ENCODE results near the gene REEP2.
"Not testable (repeated sequence)": the region's sequence is repeated elsewhere in the genome, so short reads cannot be mapped to it uniquely, and the experiment has no call there.

REEP2 gene

GRCh38 chr5:138466125-138466899, 27.5 kb downstream of the REEP2 start:
- DNase-seq (ENCODE audit: low read depth): peak; percentile 36

DNA sequence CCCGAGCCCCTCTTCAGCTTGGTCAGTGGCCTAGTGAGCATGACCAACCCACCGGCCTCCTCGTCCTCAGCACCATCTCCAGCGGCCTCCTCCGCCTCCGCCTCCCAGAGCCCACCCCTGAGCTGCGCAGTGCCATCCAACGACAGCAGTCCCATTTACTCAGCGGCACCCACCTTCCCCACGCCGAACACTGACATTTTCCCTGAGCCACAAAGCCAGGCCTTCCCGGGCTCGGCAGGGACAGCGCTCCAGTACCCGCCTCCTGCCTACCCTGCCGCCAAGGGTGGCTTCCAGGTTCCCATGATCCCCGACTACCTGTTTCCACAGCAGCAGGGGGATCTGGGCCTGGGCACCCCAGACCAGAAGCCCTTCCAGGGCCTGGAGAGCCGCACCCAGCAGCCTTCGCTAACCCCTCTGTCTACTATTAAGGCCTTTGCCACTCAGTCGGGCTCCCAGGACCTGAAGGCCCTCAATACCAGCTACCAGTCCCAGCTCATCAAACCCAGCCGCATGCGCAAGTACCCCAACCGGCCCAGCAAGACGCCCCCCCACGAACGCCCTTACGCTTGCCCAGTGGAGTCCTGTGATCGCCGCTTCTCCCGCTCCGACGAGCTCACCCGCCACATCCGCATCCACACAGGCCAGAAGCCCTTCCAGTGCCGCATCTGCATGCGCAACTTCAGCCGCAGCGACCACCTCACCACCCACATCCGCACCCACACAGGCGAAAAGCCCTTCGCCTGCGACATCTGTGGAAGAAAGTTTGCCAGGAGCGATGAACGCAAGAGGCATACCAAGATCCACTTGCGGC, 28.2 kb downstream of the REEP2 start:
- DNase-seq (ENCODE audit: low read depth): no peak

- DNase-seq (ENCODE audit: low read depth): no peak
Measured at GRCh38 chr5:138467711-138468132, 28.9 kb downstream of the REEP2 start.

GRCh38 chr5:138468133-138468965, 29.5 kb downstream of the REEP2 start:
- no peak for DNase-seq (ENCODE audit: low read depth)

GRCh38 chr5:138468966-138469539, 30.2 kb downstream of the REEP2 start:
- no peak for DNase-seq (ENCODE audit: low read depth)

DNA sequence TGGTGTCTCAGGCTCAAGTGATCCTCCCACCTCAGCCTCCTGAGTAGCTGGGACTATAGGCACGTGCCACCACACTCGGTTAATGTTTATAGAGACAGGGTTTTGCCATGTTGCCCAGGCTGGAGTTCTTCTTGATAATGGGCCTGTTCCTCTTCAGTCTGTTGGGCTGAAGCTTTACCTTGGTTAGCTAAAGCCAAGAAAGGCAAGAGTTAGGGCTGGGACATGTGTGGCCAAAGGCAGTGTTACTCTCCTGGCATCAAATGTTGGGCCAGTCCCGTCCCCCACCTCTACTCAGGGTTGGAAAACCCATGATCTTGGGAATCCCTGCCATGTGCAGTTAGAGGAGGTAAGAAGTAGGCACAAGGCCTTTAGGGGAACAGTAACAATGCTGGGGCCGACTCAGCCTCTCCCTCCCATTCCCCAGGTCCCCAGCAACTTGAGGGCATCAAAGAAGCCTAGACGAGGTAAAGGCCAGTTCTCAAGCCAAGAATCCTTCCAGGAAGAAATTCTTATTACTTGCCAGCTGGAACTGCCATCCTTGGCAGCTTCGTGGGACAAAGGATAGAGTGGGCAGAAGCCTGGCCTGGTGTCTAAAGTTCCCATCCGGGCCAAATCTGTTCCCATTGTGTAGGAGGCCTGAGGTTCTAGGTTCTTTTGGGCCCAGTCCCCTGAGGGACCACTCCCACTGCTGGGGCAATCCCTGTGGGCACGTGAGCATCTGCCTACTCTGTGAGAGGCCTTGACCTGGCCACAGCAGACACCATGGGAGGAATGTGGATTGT, 30.9 kb downstream of the REEP2 start:
- DNase-seq (ENCODE audit: low read depth): peak; percentile 65

DNA sequence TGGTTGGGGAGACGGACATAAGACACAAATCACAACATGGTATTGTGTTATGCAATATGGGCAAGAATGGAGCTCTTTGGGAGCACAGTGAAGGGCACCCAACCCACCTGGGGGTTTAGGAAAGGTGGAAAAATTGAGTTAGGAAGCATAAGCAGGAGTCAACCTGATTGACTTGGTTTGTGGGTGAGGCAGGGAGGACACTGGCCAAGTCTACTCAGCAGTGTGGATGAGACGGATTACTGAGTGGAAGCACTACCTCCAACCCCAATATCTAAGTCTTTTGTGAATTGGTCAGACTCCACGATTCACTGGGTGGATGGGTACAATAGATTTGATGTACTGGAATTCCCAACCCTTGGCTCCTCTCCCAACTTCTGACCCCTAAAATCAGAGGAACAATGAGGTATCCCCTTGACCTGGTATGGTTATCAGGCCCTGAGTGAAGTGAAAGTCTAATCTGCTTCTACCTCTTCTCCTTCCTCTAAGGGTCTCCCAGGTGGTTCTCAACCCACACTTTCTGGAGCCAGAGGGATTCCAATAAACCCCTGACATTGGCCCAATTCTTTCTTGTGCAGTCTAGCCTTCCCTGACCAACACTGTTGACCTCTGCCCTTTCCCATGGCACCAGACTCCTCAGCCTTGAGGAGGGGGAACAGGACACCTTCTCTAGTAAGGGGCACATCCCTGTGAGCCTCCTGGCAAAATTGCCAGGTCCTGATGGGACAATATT, 31.6 kb downstream of the REEP2 start:
- no peak for DNase-seq (ENCODE audit: low read depth)

DNA sequence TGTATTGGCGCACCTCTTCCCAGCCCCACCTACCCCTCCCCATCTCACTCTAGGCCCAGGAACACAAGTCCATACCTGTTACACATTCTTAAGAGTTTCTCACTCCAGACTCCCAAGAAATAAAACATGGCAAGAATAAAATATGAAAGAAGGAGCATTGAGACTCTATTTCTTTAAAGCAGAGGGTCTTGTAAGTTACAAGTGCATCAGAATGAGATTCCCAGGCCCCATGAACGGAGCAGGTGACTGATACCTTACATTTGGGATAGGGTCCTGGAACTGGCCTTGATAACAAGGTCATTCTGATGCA, 32.1 kb downstream of the REEP2 start:
- no peak for DNase-seq (ENCODE audit: low read depth)

DNA sequence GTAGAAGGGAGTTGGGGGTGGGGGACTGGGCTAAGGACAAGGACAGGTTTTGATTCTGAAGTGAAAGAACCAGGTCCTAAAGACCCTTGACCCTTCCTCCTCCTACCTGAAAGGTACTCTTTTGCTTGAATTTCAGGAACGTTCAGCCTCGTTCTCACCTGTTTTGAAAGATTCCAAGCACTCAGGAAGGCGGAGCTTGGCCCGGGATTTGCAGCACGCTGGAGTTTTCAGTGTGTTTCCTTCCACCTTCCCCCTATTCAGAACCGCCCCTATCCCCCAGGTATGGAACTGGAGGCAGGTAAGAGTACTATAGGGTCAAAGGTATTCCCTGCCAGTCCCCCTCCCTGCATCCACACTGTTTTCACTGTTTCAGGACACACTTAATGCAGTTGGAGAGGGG, 33.5 kb downstream of the REEP2 start:
- no peak for DNase-seq (ENCODE audit: low read depth)

GRCh38 chr5:138473151-138473550, 34.3 kb downstream of the REEP2 start:
- not testable (repeated sequence) for DNase-seq (ENCODE audit: low read depth)

DNA sequence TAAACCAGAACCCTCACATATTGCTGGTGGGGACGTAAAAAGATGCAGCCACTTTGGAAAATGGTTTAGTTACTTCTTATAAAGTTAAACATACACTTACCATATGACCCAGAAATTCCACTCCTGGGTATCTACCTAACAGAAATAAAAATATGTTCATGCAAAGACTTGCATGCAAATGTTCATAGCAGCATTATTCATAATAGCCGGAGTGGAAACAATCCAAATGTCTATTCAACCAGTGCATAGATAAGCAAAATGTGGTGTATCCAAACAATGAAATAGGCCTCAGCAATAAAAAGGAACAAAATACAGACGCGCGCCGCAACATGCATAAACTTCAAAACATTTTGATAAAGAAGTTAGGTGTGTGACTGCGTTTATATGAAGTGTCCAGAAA, 38.1 kb downstream of the REEP2 start:
- no peak for DNase-seq (ENCODE audit: low read depth)

DNA sequence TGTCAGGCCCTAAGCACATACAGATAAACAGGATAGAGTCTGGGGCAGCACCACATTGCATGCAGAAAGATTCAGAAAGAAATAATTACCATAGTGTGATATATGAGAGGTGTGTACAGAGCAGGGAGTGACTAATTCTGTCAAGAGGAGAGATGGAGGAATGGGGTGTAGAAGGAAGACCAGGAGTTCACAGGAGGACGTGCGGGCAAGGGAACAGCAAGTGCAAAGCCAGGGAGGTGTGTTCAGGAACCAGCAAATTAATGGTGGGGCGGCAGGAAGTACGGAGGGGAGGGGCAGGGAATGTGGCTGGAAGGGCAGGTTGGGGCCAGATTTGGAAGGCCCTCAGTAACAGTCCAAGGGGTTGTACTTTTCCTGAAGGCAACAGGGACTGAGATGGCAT, 43.8 kb downstream of the REEP2 start:
- DNase-seq (ENCODE audit: low read depth): no peak

DNA sequence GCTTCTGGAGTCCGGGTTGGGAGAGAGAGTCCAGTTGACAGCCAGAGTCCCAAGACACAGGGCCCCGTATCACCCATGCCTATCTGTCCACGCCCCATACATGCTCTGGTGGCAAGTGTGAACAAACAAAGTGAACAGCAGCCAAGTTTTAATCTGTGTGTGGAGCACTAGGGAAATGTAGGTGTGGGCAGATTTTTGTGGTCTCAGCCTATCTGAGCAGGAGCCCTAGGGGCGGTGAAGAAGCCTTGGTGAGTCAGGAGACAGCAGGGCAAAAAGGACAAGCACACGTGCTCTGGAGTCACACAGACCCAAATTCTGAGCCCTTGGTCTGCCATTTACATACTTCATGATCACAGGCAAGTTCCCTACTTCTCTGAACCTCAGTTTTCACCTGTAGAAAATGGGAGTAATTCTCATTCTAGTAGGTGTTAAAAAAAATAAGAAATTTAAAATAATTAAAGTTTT, 49.7 kb downstream of the REEP2 start:
- peak; percentile 64 for DNase-seq (ENCODE audit: low read depth)

- DNase-seq (ENCODE audit: low read depth): no peak
Measured at GRCh38 chr5:138489683-138490061, 50.8 kb downstream of the REEP2 start.

DNA sequence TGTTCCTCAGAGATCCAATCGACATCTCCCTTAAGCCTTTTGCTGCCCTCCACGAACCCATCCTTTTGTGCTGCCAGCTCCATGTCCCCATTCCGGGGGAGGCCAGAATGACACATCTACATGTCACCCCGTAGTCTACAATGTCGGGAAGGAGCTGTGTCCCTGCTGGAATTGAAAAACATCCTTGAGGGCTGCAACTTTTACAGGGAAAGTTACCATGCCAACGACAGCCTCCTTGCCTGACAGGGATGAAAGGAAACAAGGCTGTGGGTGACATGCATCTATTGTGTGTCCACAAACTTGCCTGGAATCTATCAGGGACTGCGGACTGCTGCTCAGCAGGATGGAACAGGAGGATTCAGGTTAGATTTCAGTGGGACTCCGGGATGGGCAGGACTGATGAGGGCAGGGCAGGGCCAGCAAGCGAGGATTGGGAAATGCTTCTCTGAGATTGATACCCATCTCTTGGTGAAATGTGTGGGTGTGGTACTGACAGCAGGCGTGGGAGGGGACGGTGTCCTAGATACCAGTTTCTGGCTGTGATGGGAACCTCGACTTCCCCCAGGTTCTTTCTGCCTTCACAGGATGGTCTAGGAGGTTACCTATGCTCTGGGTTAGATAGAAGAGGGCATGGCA, 51.9 kb downstream of the REEP2 start:
- DNase-seq (ENCODE audit: low read depth): no peak

GRCh38 chr5:138491284-138491648, 52.4 kb downstream of the REEP2 start:
- DNase-seq (ENCODE audit: low read depth): no peak

- peak; percentile 92 for DNase-seq (ENCODE audit: low read depth)
Measured at GRCh38 chr5:138491669-138492559, 53.1 kb downstream of the REEP2 start.

- DNase-seq (ENCODE audit: low read depth): no peak
Measured at GRCh38 chr5:138492560-138493045, 53.7 kb downstream of the REEP2 start.

GRCh38 chr5:138495351-138495750, 56.5 kb downstream of the REEP2 start:
- DNase-seq (ENCODE audit: low read depth): no peak
